Fibroblast of the aortic adventitia (primary cell): ENCODE measurements around the gene OR1M1. TPM values are rescaled to one million over a fixed set of nuclear protein-coding genes. Genes with fewer than 3 reads are reported as not detected.

Experiments used
- DNase-seq: peaks from one replicate; pipeline ENCODE4 v3.0.0-alpha.2; 2010; ENCODE audit warnings: low read depth
- H3K4me3 ChIP-seq: 2 replicates; pipeline ENCODE4 v1.5.1; 2011; ENCODE audit warnings: low read depth, mild to moderate bottlenecking, control low read depth, low read length, moderate library complexity
- total RNA-seq: library from RNA; depleted of rRNA; stranded (reverse); fragments of >200 nt; gene quantifications from 2 replicates; pipeline ENCODE4 v1.2.3, GENCODE V29; 2012; ENCODE audit warnings: low replicate concordance
- TF ChIP-seq, protein P1 (sequence below): IDR thresholded peaks from 2 replicates; pipeline ENCODE4 v1.5.1; 2011; ENCODE audit warnings: mild to moderate bottlenecking, low read length, control low read depth, inconsistent platforms; ENCODE audit not compliant: insufficient read depth

Gene OR1M1
- total RNA-seq, 1 donor = not detected

DNA sequence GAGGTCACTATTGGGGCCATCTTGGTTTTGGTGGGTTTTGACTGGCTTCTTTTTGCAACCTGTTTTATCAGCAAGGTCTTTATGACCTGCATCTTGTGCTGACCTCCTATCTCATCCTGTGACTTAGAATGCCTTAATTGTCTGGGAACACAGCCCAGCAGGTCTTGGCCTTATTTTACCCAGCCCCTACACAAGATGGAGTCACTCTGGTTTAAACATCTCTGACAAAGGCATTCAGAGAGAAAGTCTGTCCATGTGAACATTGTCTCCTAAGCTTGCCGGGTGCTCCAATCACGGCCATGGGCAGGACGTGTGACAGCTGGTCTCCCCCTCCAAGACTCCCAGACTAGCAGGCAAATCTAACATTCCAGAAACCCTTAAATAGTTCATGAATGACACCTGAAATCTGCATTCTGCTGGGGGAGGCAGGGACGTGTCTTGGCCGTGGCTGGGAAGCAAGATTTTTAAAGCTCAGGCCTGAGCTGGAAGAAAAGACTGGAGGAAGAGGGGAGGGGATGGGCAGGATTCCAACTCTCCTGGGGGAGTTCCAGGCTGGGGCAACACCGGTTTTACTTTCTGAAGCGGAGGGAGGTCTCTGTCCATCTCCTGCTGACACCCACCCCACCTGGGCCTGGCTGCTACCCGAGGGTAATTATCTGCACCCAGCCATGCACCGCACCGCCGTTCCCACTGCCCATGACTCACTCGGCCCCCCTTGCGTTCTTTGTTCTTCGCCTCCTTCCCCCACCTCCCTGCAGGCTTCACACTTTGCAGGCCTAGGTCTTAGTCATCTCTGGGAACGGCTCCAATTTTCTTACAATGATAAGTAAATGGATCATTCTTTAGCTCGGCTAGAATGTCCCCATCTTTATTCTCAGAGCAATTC is 11.6 kb upstream of the OR1M1 start:
- no peak overlapping the region for H3K4me3 ChIP-seq
- TF ChIP-seq, protein P1, sequence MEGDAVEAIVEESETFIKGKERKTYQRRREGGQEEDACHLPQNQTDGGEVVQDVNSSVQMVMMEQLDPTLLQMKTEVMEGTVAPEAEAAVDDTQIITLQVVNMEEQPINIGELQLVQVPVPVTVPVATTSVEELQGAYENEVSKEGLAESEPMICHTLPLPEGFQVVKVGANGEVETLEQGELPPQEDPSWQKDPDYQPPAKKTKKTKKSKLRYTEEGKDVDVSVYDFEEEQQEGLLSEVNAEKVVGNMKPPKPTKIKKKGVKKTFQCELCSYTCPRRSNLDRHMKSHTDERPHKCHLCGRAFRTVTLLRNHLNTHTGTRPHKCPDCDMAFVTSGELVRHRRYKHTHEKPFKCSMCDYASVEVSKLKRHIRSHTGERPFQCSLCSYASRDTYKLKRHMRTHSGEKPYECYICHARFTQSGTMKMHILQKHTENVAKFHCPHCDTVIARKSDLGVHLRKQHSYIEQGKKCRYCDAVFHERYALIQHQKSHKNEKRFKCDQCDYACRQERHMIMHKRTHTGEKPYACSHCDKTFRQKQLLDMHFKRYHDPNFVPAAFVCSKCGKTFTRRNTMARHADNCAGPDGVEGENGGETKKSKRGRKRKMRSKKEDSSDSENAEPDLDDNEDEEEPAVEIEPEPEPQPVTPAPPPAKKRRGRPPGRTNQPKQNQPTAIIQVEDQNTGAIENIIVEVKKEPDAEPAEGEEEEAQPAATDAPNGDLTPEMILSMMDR = no peak
- peak; percentile 85 for DNase-seq

DNA sequence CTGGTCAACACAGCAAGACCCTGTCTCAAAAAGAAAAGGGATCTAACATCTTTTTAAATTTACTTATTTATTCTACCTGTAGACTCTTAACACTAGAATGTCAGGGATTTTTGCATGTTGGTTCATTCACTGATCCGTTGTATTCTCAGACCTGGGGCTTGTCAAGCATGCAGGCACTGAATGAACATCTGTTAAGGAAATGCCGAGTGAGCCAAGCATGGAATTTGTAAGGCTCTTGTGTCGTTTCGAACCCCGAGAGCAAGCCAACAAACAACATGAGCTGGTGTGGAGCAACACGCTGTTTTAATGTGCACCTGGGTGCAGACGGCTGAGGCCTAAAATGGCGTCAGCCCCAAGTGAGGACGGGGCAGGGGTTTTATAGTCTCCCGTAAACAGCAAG is 10.0 kb upstream of the OR1M1 start:
- TF ChIP-seq, protein P1 = no peak
- no peak for DNase-seq
- no peak overlapping the region for H3K4me3 ChIP-seq

DNA sequence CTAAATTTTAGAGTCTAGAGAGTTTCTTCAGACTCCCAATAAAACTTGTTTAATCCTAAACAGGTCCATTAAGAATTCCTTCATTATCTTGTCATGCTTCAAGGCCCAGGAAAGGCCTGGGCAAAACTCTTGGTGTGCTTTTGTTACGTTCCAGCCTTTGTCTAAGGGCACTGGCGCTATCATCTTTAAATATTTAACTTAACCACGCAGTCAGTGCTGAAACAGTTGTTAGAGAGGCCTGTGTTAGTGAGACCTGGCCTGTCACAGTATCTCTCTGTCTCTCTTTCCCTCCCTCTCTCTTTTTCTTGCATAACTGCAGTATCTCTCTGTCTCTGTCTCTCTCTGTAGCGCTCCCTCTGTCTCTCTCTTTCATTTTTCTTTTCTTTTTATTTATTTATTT is 8.2 kb upstream of the OR1M1 start:
- no peak overlapping the region for H3K4me3 ChIP-seq
- no peak for DNase-seq
- TF ChIP-seq, protein P1 = no peak

DNA sequence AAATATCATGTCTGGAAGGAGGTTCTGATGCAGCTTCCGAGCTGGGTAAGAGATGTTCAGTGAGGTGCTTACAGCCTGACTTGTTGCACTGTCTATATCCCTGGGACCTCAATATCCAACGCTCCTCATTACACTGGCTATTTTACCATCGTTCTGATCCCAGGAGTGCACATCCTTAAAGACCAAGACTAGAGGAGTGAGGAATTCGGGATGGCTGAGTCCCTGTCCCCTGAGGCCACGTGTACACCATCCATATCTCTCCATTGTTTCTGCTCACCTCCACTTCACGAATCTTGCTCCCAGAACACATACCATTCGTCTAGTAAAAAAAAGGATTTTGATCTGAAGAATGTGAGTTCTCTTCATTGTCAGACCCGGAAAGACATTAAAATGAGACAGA is 20.5 kb downstream of the OR1M1 start, which contains the start of gene OR7G2:
Gene OR7G2, minus strand, starts transcription at position 101 of the 400 bp plus-strand sequence. CDS start 4,232 bp downstream, outside the sequence.
- TF ChIP-seq, protein P1 = no peak
- no peak for DNase-seq
- no peak within 1 kb of the TSS for H3K4me3 ChIP-seq

DNA sequence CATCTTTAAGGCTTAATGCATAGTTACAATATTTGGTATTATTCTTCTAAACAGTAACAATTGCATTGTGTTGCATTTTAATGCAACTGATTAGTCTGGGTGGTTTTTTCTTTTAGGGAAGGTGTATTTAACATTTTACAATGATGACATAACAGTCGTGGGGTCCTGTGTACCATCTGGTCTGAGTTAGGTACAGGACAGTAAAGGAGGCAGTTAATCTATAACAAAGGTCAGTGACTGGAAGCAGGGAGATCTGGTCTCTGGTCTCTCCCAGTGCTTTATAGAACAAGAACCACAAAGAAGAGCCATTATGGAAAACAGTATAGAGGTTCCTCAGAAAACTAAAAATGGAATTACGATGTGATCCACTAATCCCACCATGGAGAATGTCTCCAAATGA is 23.1 kb downstream of the OR1M1 start:
- TF ChIP-seq, protein P1 = no peak
- H3K4me3 ChIP-seq = no peak overlapping the region
- no peak for DNase-seq

DNA sequence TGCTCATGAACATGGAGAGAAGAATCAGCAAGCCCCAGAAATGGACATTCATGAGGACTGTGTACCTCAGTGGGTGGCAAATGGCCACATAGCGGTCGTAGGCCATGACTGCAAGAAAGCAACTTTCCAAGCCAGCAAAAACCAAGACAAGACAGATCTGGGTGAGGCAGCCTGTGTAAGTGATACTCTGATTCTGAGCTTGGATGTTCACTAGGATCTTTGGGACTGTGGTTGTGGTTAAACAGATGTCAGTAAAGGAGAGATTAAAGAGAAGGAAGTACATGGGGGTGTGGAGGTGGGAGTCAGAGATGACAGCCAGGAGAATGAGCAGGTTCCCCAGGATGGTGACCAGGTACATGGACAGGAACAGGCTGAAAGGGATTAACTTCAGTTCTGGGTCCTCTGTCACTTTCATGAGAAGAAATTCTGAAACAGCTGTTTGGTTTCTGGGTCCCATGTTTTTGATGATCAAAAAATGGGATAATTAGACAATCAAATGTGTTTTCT is 28.5 kb downstream of the OR1M1 start, which contains the start of gene OR7G1:
Gene OR7G1, minus strand, starts transcription at position 457 of the 507 bp plus-strand sequence. Its CDS starts 0 bp downstream, at position 457.
- TF ChIP-seq, protein P1 = no peak
- DNase-seq = no peak

More for the DNA sequence above, 28.5 kb downstream of the OR1M1 start, which contains the start of gene OR7G1:
- no peak within 1 kb of the TSS for H3K4me3 ChIP-seq
